M059J (cell line): ENCODE measurements around the gene PLA2G5. TPM values are rescaled to one million over a fixed set of nuclear protein-coding genes. Genes with fewer than 3 reads are reported as not detected.

Experiments used
- DNase-seq: peaks from one replicate; pipeline ENCODE4 v3.0.0-alpha.2; 2012; ENCODE audit warnings: low read depth
- total RNA-seq: library from RNA; depleted of rRNA; stranded (reverse); fragments of >200 nt; shearing (Covaris generic); gene quantifications from 2 replicates; pipeline ENCODE4 v1.2.3, GENCODE V29; 2014

Gene PLA2G5
- total RNA-seq, 1 experiment from 2014 or later = 0.84 TPM

GRCh38 chr1:20090119-20090518 is 20.1 kb downstream of the PLA2G5 start:
- DNase-seq = no peak

- no peak for DNase-seq
Measured at GRCh38 chr1:20090641-20091040, 20.6 kb downstream of the PLA2G5 start.

- no peak for DNase-seq
Measured at GRCh38 chr1:20093303-20093702, 23.3 kb downstream of the PLA2G5 start.

- DNase-seq = no peak
Measured at GRCh38 chr1:20093940-20094391, 24.0 kb downstream of the PLA2G5 start.

- no peak for DNase-seq
Measured at GRCh38 chr1:20095564-20096434, 25.8 kb downstream of the PLA2G5 start.

GRCh38 chr1:20096840-20097447 is 26.9 kb downstream of the PLA2G5 start:
- DNase-seq = no peak

- DNase-seq = no peak
Measured at GRCh38 chr1:20099533-20099932, 29.5 kb downstream of the PLA2G5 start.

GRCh38 chr1:20100632-20101355 is 30.8 kb downstream of the PLA2G5 start:
- peak; percentile 66 for DNase-seq

GRCh38 chr1:20102875-20103274 is 32.9 kb downstream of the PLA2G5 start:
- DNase-seq = peak; percentile 88

GRCh38 chr1:20105856-20106255 is 35.9 kb downstream of the PLA2G5 start:
- DNase-seq = peak; percentile 34

GRCh38 chr1:20107351-20107750 is 37.4 kb downstream of the PLA2G5 start:
- DNase-seq = no peak

GRCh38 chr1:20107796-20108195 is 37.8 kb downstream of the PLA2G5 start:
- peak; percentile 33 for DNase-seq

- DNase-seq = no peak
Measured at GRCh38 chr1:20108366-20109123, 38.6 kb downstream of the PLA2G5 start.

- no peak for DNase-seq
Measured at GRCh38 chr1:20109223-20109856, 39.3 kb downstream of the PLA2G5 start.

GRCh38 chr1:20110679-20111078 is 40.7 kb downstream of the PLA2G5 start:
- peak; percentile 95 for DNase-seq

- DNase-seq = no peak
Measured at GRCh38 chr1:20111452-20111851, 41.5 kb downstream of the PLA2G5 start.

GRCh38 chr1:20112279-20113000 is 42.4 kb downstream of the PLA2G5 start:
- DNase-seq = peak; percentile 43

GRCh38 chr1:20114021-20114648 is 44.1 kb downstream of the PLA2G5 start:
- no peak for DNase-seq

- DNase-seq = no peak
Measured at GRCh38 chr1:20115479-20115878, 45.5 kb downstream of the PLA2G5 start.

GRCh38 chr1:20115916-20116315 is 45.9 kb downstream of the PLA2G5 start:
- DNase-seq = no peak
